ENCODE results near the gene PPP1R36. TPM values are rescaled to one million over a fixed set of nuclear protein-coding genes. Genes with fewer than 3 reads are reported as not detected.
A peak's percentile ranks its signal among the peaks of the same experiment; 100 is the strongest.

Gene PPP1R36
- total and polyA plus RNA-seq, 2 donors from 2014 or later = 2.7 to 2.8 TPM

DNA sequence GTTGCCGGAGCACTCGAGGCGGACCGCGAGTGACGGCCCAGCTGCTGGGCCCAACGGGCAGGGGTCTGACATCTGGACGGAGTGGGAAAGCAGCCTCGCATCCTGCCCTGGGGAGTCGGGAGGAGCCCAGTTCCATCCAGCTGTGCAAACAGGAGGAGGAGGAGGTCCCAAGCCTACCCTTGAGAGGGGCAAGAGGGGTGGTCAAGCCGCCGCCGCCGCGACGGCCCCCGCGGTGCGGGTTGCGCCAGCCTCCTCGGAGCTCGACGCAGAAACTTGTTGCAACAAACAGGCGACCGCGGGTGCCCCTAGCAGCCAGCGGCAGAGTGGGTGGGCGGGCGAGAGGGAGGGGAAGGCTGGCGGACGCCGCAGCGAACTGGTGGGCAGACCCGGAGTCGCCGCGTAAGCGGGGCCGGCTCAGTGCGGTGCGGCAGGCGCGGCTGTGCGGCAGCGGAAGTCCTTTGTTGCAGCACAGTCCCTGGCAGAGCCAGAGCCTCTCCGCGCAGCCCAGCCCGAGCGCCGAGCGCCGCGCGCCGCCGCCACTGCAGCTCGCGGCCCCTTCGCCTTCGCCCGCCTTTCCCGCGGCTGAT lies 45.4 kb upstream of the PPP1R36 start, which contains the start of gene ZBTB1:
ZBTB1 (plus strand) TSS at position 461 of the 587 bp plus-strand sequence. CDS start 16,735 bp downstream, outside the sequence.
- Histone ChIP-seq H3K4me3 (ENCODE audit: low read length in 3 of 3) (peak within 1 kb of the TSS; percentile 83 to 84 (median 84)), H3K9me3 (ENCODE audit: control insufficient read depth in 2 of 3, insufficient read depth in 1 of 3, low read length in 3 of 3) (no peaks in the 10 kb centered on the region), H3K27me3 (ENCODE audit: control insufficient read depth, insufficient read depth, low read length) (no peaks in the 10 kb centered on the region), H3K4me1 (ENCODE audit: control insufficient read depth in 2 of 3, insufficient read depth in 2 of 3, low read depth in 1 of 3, low read length in 3 of 3) (peaks cover 2 to 21% (median 13%) of the 10 kb centered on the region in 3 donors), H3K36me3 (ENCODE audit: control insufficient read depth in 2 of 3, insufficient read depth in 3 of 3, low read length in 3 of 3) (no peaks in the 10 kb centered on the region), H3K9ac (ENCODE audit: low read length in 3 of 3) (peak within 1 kb of the TSS; percentile 76 to 83 (median 80)), H3K27ac (ENCODE audit: low read depth in 2 of 2, low read length in 2 of 2) (peak within 1 kb of the TSS; percentile 98 to 100)
- DNase-seq = peak; percentile 91 to 97 (median 92)
- intact Hi-C loops (cut with DNase I) = no loop called here
- no peak for FAIRE-seq
- TF ChIP-seq, protein P1, sequence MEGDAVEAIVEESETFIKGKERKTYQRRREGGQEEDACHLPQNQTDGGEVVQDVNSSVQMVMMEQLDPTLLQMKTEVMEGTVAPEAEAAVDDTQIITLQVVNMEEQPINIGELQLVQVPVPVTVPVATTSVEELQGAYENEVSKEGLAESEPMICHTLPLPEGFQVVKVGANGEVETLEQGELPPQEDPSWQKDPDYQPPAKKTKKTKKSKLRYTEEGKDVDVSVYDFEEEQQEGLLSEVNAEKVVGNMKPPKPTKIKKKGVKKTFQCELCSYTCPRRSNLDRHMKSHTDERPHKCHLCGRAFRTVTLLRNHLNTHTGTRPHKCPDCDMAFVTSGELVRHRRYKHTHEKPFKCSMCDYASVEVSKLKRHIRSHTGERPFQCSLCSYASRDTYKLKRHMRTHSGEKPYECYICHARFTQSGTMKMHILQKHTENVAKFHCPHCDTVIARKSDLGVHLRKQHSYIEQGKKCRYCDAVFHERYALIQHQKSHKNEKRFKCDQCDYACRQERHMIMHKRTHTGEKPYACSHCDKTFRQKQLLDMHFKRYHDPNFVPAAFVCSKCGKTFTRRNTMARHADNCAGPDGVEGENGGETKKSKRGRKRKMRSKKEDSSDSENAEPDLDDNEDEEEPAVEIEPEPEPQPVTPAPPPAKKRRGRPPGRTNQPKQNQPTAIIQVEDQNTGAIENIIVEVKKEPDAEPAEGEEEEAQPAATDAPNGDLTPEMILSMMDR (IDR thresholded peaks at IDR 0.05; ENCODE audit: borderline replicate concordance, extremely low read depth, insufficient read depth) = no peak

DNA sequence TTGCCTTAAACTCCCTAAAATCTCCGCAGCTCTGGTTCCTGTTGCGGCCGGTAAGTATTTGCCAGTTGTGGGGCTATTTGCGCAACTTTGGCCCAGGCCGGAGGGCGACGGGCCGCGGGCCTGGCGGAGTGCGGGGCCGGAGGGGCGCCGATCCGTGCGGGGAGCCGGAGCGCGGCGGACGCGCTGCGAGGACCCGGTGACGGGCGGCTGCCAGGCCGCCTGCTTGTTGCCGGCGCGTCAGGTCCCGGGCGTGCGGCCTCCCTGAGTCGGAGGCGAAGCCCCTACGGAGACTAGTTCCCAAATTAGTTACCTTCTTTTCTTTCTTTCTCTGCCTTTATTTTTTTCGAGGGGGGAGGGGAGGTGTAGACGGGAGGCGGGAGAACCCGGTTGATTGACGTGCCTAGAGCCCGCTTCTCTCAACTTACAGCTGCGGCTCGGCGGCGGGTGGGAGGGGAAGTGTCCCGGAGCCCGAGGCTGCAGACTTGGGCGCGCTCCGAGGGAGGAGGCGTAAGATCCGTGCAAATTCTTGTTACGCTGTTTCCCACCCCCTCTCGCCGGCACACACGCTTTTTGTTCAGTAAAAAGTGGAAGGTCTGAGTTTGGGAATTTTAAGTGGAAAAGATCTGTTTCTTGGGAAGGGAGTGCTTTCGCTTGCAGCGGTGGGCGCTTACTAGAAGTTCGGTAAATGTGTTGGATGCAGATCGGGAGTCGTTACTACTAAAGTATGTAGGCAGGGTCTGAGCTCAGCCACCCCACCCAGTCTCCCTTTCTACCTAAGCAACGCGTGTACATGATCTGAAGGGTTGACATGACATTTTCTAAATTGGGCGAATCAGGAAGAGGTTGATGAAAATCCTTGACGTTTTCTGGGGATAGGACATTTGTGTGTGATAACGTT lies 44.6 kb upstream of the PPP1R36 start:
- Histone ChIP-seq H3K36me3 (ENCODE audit: control insufficient read depth in 2 of 3, insufficient read depth in 3 of 3, low read length in 3 of 3) (no peaks in the 10 kb centered on the region), H3K4me1 (ENCODE audit: control insufficient read depth in 2 of 3, insufficient read depth in 2 of 3, low read depth in 1 of 3, low read length in 3 of 3) (peaks cover 2 to 21% (median 13%) of the 10 kb centered on the region in 3 donors), H3K9me3 (ENCODE audit: control insufficient read depth in 2 of 3, insufficient read depth in 1 of 3, low read length in 3 of 3) (no peaks in the 10 kb centered on the region), H3K27me3 (ENCODE audit: control insufficient read depth, insufficient read depth, low read length) (no peaks in the 10 kb centered on the region), H3K9ac (ENCODE audit: low read length in 3 of 3) (peak overlapping the region; percentile 76 to 83 (median 80)), H3K27ac (ENCODE audit: low read depth in 2 of 2, low read length in 2 of 2) (peak overlapping the region; percentile 98 to 100), H3K4me3 (ENCODE audit: low read length in 3 of 3) (peak overlapping the region; percentile 83 to 84 (median 84))
- no peak for FAIRE-seq
- TF ChIP-seq, protein P1 (IDR thresholded peaks at IDR 0.05; ENCODE audit: borderline replicate concordance, extremely low read depth, insufficient read depth) = no peak
- intact Hi-C loops (cut with DNase I) = no loop called here
- DNase-seq = peak; percentile 91 to 97 (median 96)

DNA sequence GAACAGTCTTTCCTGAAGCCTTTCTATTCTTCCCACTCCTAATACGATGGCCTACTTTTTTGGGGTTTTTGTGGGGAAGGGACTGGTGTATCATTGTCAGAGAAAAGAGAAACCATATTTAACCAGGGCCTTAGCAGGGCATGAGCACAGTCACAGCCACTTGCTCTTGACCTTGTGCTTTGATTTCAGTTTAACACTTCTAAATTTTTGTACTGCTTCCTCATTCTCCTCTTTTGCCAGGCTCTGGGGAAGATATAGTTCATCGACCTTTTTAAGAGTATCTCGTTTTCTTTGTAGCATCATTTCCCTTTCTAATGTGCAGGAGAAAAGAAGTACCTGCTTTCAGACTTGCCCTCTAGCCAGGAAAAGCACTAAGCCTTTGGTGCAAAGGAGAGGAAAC lies 43.0 kb upstream of the PPP1R36 start:
- TF ChIP-seq, protein P1 (IDR thresholded peaks at IDR 0.05; ENCODE audit: borderline replicate concordance, extremely low read depth, insufficient read depth) = no peak
- no peaks in the 10 kb centered on the region for H3K36me3 ChIP-seq (ENCODE audit: control insufficient read depth in 2 of 3, insufficient read depth in 3 of 3, low read length in 3 of 3)
- FAIRE-seq (no peak), DNase-seq (no peak)
- intact Hi-C loops (cut with DNase I) = no loop called here
- H3K4me3 ChIP-seq (ENCODE audit: low read length in 3 of 3) = peak overlapping the region in 1 of 3 donors; percentile 9
- H3K9me3 ChIP-seq (ENCODE audit: control insufficient read depth in 2 of 3, insufficient read depth in 1 of 3, low read length in 3 of 3) = no peaks in the 10 kb centered on the region
- H3K27ac ChIP-seq (ENCODE audit: low read depth in 2 of 2, low read length in 2 of 2) = no peak overlapping the region
- H3K9ac ChIP-seq (ENCODE audit: low read length in 3 of 3) = no peak overlapping the region
- peaks cover 2 to 20% (median 16%) of the 10 kb centered on the region in 3 donors for H3K4me1 ChIP-seq (ENCODE audit: control insufficient read depth in 2 of 3, insufficient read depth in 2 of 3, low read depth in 1 of 3, low read length in 3 of 3)
- no peaks in the 10 kb centered on the region for H3K27me3 ChIP-seq (ENCODE audit: control insufficient read depth, insufficient read depth, low read length)
